Kidney epithelial cell (primary cell): ENCODE data around the gene STARD13. TPM values are rescaled to one million over a fixed set of nuclear protein-coding genes. Genes with fewer than 3 reads are reported as not detected.
A peak's percentile ranks its signal among the peaks of the same experiment; 100 is the strongest.

Experiments used
- DNase-seq: peaks from one replicate; pipeline ENCODE4 v3.0.0-alpha.2; 2010; ENCODE audit warnings: low read depth
- H3K27me3 ChIP-seq: 2 replicates; pipeline ENCODE4 v1.6.0; 2011; ENCODE audit warnings: low read length; ENCODE audit not compliant: control insufficient read depth, insufficient read depth
- H3K36me3 ChIP-seq: 2 replicates; pipeline ENCODE4 v1.5.1; 2011; ENCODE audit warnings: low read length; ENCODE audit not compliant: control insufficient read depth, insufficient read depth
- H3K4me3 ChIP-seq: 2 replicates; pipeline ENCODE4 v1.5.1; 2011; ENCODE audit warnings: low read depth, mild to moderate bottlenecking, control low read depth, low read length
- total RNA-seq: library from RNA; depleted of rRNA; stranded (reverse); fragments of >200 nt; gene quantifications from 2 replicates; pipeline ENCODE4 v1.2.3, GENCODE V29; 2015
- TF ChIP-seq, protein P1 (sequence below): IDR thresholded peaks from 2 replicates; pipeline ENCODE4 v1.5.1; 2011; ENCODE audit warnings: mild to moderate bottlenecking, moderate library complexity, low read length, control low read depth, inconsistent platforms; ENCODE audit not compliant: insufficient read depth, poor library complexity, severe bottlenecking

The STARD13 gene
- total RNA-seq, 1 donor from 2014 or later, result 10.1 TPM

DNA sequence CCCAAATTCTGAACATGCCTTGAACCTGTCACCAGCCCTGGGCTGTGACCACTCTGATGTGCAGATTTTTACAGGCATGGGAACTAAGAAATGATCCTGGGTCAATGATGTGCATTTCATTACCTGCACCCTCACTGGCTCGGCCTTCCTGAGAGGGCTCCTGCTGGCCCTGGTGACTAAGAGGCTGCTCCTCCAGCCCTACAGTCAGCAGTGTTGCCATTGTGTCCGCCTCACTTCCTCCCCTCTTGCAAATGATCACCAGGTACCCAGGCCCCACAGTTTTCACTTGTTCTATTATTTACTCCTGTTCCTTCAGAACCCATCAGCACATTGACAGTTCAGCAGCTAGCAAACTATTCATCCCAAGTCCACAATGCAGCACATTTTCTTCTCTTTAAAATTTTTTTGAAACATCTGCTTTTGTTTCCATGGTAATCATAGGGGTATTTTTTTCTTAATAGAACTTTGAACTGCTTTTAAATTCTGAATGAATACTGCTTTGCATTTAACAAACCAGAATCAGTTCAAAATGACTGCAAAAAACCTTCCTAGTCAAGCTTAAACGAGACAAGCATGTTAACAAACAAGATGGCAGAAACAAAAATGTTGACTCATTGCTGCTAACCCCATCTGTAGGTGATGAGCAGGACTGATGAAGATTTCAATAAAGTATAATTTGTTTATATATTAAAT lies 29.3 kb downstream of the STARD13 start:
- H3K27me3 ChIP-seq, result no peaks in the 10 kb centered on the region
- no peak for DNase-seq
- H3K4me3 ChIP-seq, result no peak overlapping the region
- no peaks in the 10 kb centered on the region for H3K36me3 ChIP-seq
- TF ChIP-seq, protein P1, sequence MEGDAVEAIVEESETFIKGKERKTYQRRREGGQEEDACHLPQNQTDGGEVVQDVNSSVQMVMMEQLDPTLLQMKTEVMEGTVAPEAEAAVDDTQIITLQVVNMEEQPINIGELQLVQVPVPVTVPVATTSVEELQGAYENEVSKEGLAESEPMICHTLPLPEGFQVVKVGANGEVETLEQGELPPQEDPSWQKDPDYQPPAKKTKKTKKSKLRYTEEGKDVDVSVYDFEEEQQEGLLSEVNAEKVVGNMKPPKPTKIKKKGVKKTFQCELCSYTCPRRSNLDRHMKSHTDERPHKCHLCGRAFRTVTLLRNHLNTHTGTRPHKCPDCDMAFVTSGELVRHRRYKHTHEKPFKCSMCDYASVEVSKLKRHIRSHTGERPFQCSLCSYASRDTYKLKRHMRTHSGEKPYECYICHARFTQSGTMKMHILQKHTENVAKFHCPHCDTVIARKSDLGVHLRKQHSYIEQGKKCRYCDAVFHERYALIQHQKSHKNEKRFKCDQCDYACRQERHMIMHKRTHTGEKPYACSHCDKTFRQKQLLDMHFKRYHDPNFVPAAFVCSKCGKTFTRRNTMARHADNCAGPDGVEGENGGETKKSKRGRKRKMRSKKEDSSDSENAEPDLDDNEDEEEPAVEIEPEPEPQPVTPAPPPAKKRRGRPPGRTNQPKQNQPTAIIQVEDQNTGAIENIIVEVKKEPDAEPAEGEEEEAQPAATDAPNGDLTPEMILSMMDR, result no peak

DNA sequence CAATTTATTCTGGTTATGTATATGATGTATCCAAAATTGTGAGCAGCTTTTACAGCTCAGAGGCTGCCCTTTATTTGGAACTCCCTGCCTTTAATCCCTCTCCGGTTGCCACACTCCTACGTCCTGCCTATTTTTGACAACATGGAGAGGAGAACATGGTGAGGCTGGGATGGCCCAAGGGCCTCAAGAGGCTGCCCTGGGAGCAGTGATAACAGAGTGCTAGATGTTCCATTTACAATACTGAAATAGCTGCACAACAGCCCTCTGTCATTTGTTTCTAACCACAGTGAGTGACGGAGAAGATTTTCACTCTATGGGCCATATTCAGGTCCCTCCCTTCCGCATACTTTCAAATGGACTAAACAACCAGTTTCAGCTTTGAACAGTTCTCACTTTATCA lies 33.4 kb downstream of the STARD13 start:
- no peaks in the 10 kb centered on the region for H3K36me3 ChIP-seq
- no peak overlapping the region for H3K4me3 ChIP-seq
- TF ChIP-seq, protein P1, result no peak
- DNase-seq, result no peak
- H3K27me3 ChIP-seq, result no peaks in the 10 kb centered on the region

DNA sequence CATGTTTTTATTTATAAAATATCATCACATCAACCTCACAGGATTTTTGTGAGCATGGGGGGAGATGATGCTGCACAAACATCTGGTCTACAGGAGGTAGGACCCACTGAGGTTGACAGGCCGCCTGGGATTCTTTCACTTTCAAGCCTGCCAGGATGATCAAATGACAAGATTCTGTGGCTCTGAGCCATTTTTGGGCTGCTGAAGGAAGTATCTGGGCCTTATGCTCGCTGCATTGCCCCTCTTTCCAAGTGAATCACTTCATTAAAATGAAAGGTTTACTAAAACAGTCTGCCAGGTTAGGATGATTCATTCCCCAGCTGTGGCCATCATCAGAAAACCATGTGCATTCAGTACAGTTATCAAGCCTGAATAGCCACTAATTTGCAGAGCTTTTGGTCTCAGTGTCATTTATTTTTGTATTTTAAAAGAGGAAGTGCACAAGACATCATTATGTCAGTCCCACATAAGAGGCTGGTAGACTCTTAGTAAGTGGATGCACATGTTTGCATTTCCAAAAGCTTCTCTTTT lies 34.4 kb downstream of the STARD13 start:
- no peak overlapping the region for H3K4me3 ChIP-seq
- peak; percentile 93 for DNase-seq

DNA sequence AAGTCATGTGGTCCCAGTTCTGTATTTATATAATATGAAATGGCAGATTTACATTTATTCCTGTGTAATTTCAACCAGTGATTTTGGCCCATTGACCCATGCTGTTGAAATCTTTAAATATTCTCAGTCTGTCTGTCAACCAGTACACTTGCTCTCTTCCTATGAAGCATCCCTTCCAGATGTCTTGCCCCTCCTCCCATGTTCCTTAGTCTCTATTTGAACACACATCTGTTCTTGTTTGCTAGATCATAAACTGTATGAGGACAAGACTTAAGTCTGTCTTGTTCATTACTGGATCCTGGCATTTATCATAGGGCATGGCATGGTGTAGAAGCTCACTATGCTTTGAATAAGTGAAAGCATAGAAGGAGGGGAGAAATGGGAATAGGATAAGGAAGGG lies 34.9 kb downstream of the STARD13 start:
- DNase-seq, result no peak
- TF ChIP-seq, protein P1, result no peak
- no peak overlapping the region for H3K4me3 ChIP-seq
- no peaks in the 10 kb centered on the region for H3K27me3 ChIP-seq
- no peaks in the 10 kb centered on the region for H3K36me3 ChIP-seq

More for the DNA sequence above, 34.4 kb downstream of the STARD13 start:
- TF ChIP-seq, protein P1, result no peak
- Histone ChIP-seq H3K36me3 (no peaks in the 10 kb centered on the region), H3K27me3 (no peaks in the 10 kb centered on the region)

DNA sequence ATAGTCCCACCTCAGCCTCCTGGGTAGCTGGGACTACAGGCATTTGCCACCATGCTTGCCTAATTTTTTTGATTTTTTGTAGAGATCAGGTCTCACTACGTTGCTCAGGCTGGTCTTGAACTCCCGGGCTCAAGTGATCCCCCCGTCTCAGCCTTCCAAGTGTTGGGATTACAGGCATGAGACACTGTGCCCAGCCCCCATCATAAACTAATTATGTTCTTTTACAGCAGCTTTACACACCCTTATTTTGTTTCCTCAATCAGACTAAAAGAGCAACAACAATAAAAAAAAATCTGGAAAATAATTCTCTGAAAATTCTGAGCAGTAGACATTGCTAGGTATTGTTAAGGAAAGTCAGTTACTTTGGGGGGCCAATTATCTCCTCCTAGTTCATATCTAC lies 35.7 kb downstream of the STARD13 start:
- Histone ChIP-seq H3K27me3 (no peaks in the 10 kb centered on the region), H3K36me3 (no peaks in the 10 kb centered on the region), H3K4me3 (no peak overlapping the region)
- TF ChIP-seq, protein P1, result no peak
- no peak for DNase-seq

DNA sequence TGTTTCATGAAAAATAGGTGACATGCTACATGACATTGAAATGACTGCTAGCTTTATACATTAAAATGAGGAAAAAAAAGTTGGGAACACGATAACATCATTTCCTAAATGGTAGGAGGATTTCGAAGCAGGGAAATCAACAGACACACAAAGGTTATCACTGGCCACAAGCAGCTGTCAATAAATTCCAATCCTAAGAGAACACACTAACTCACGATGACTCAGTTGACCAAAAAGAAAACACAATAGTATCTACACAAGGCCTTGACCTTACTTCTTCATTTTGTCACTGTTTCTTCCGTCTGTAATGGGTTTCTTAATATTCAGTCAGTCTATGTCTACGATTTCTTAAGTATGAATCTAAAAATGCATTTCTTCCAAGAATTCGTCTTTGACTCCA lies 36.5 kb downstream of the STARD13 start:
- no peak overlapping the region for H3K4me3 ChIP-seq
- no peak for DNase-seq
- no peaks in the 10 kb centered on the region for H3K27me3 ChIP-seq

More for the DNA sequence above, 36.5 kb downstream of the STARD13 start:
- no peaks in the 10 kb centered on the region for H3K36me3 ChIP-seq
- TF ChIP-seq, protein P1, result no peak
